H1 (cell line): Measurements from ENCODE around the gene CHD6. TPM values are rescaled to one million over a fixed set of nuclear protein-coding genes. Genes with fewer than 3 reads are reported as not detected.

Experiments
- CTCF ChIA-PET: fragments of 300-600 bp; sonication (Branson Sonifier 250); formaldehyde crosslinking; loops from one replicate; lab custom pipeline; 2021; ENCODE audit not compliant: partially characterized antibody; lab: Charles Lee
- POLR2A ChIA-PET: fragments of 300-600 bp; sonication (Branson Sonifier 250); formaldehyde crosslinking; loops from one replicate; lab custom pipeline; 2021; ENCODE audit warnings: inconsistent platforms; ENCODE audit not compliant: partially characterized antibody; lab: Charles Lee
- DNase-seq, 2 experiments: peaks; one replicate each; pipeline versions ENCODE4 v3.0.0 to v3.0.0-alpha.2; 2010 to 2022; ENCODE audit warnings: low spot score in 2 of 2, low read depth in 1 of 2, mixed read lengths in 1 of 2
- FAIRE-seq: peaks from 2 replicates; lab custom pipeline; 2011; peaks lifted over from hg19 to GRCh38; lab: Jason Lieb, UNC
- H2AFZ ChIP-seq: 2 replicates; pipeline ENCODE4 v1.8.1; 2012; ENCODE audit warnings: low read length, inconsistent platforms
- H2AK5ac ChIP-seq: 2 replicates; pipeline ENCODE4 v1.6.1; 2013; ENCODE audit warnings: low read depth, low read length
- H2BK120ac ChIP-seq: replicated peaks from 2 replicates; pipeline ENCODE3; 2013; ENCODE audit warnings: low read depth, low read length, inconsistent platforms
- H2BK12ac ChIP-seq: 2 replicates; pipeline ENCODE4 v1.6.1; 2013; ENCODE audit warnings: low read depth, low read length
- H2BK15ac ChIP-seq: 2 replicates; pipeline ENCODE4 v1.6.1; 2013; ENCODE audit warnings: low read length
- H2BK20ac ChIP-seq: 2 replicates; pipeline ENCODE4 v1.6.1; 2013; ENCODE audit warnings: low read length
- H2BK5ac ChIP-seq: 2 replicates; pipeline ENCODE4 v1.6.1; 2013; ENCODE audit warnings: low read depth, low read length
- H3K14ac ChIP-seq: 2 replicates; pipeline ENCODE4 v1.6.1; 2013; ENCODE audit warnings: inconsistent platforms; ENCODE audit not compliant: insufficient read length
- H3K18ac ChIP-seq: 2 replicates; pipeline ENCODE4 v1.6.1; 2013; ENCODE audit warnings: low read length; ENCODE audit errors: extremely low read depth
- H3K23ac ChIP-seq: 2 replicates; pipeline ENCODE4 v1.6.1; 2013; ENCODE audit warnings: inconsistent platforms; ENCODE audit not compliant: insufficient read length
- H3K23me2 ChIP-seq: 2 replicates; pipeline ENCODE4 v1.6.1; 2013; ENCODE audit warnings: low read depth, low read length
- H3K27ac ChIP-seq: 2 replicates; pipeline ENCODE4 v1.6.1; 2011; ENCODE audit warnings: low read depth, low read length, inconsistent platforms
- H3K27me3 ChIP-seq, 4 experiments: replicated peaks in 1 of 4; 1 replicate in 1 of 4; 2 replicates in 3 of 4; pipeline versions ENCODE4 v1.6.1 to v1.8.1; 2011 to 2013; ENCODE audit warnings: low read length in 3 of 4, mild to moderate bottlenecking in 3 of 4, inconsistent platforms in 2 of 4, mixed read lengths in 2 of 4, moderate library complexity in 1 of 4; ENCODE audit not compliant: control insufficient read depth in 3 of 4, insufficient read depth in 3 of 4; ENCODE audit errors: extremely low read depth in 1 of 4
- H3K36me3 ChIP-seq, 4 experiments: 2 replicates each; pipeline versions ENCODE4 v1.6.1 to v1.8.1; 2011 to 2013; ENCODE audit warnings: mild to moderate bottlenecking in 4 of 4, low read length in 3 of 4, moderate library complexity in 2 of 4, control low read depth in 1 of 4, inconsistent platforms in 1 of 4; ENCODE audit not compliant: insufficient read depth in 4 of 4, control insufficient read depth in 2 of 4
- H3K4ac ChIP-seq: replicated peaks from 2 replicates; pipeline ENCODE3; 2013; ENCODE audit warnings: low read length, low read depth, mixed read lengths, inconsistent platforms; ENCODE audit not compliant: insufficient read length
- H3K4me1 ChIP-seq, 4 experiments: replicated peaks in 1 of 4; 1 replicate in 1 of 4; 2 replicates in 3 of 4; pipeline versions ENCODE4 v1.6.1 to v1.8.1; 2011 to 2013; ENCODE audit warnings: low read length in 3 of 4, inconsistent platforms in 2 of 4, mixed read lengths in 1 of 4; ENCODE audit not compliant: insufficient read depth in 4 of 4, control insufficient read depth in 3 of 4
- H3K4me2 ChIP-seq, 2 experiments: 2 replicates each; pipeline versions ENCODE4 v1.6.1 to v1.8.1; 2011 to 2013; ENCODE audit warnings: low read depth in 2 of 2, low read length in 2 of 2, control low read depth in 1 of 2, inconsistent platforms in 1 of 2, mild to moderate bottlenecking in 1 of 2; ENCODE audit not compliant: insufficient read depth in 1 of 2
- H3K4me3 ChIP-seq, 4 experiments: fragments of 200-600, 300-600 bp in 1 of 4; sonication (generic), shearing (Covaris generic), sonication (Bioruptor Twin) in 1 of 4; 2 replicates each; pipeline versions ENCODE4 v1.5.1 to v1.8.1; 2011 to 2016; ENCODE audit warnings: low read length in 4 of 4, low read depth in 3 of 4, control low read depth in 2 of 4, inconsistent platforms in 2 of 4, mild to moderate bottlenecking in 2 of 4, mixed read lengths in 1 of 4, moderate library complexity in 1 of 4; ENCODE audit not compliant: insufficient read depth in 2 of 4; ENCODE audit errors: extremely low read depth in 1 of 4
- H3K56ac ChIP-seq: replicated peaks from 2 replicates; pipeline ENCODE3; 2013; ENCODE audit warnings: low read depth, mild to moderate bottlenecking, mixed read lengths, low read length, inconsistent platforms; ENCODE audit not compliant: insufficient read length
- H3K79me1 ChIP-seq: 2 replicates; pipeline ENCODE4 v1.6.1; 2013; ENCODE audit warnings: low read depth, low read length, control low read depth
- H3K79me2 ChIP-seq, 2 experiments: 2 replicates each; pipeline versions ENCODE4 v1.6.1 to v1.8.1; 2012 to 2013; ENCODE audit warnings: low read length in 2 of 2, mild to moderate bottlenecking in 2 of 2, inconsistent platforms in 1 of 2; ENCODE audit not compliant: insufficient read depth in 2 of 2, control insufficient read depth in 1 of 2
- H3K9ac ChIP-seq, 4 experiments: replicated peaks in 1 of 4; 1 replicate in 1 of 4; 2 replicates in 3 of 4; pipeline versions ENCODE4 v1.6.1 to v1.8.1; 2011 to 2013; ENCODE audit warnings: low read depth in 3 of 4, low read length in 3 of 4, control low read depth in 2 of 4, mild to moderate bottlenecking in 2 of 4, moderate library complexity in 2 of 4, inconsistent platforms in 1 of 4; ENCODE audit errors: extremely low read depth in 1 of 4
- H3K9me3 ChIP-seq, 2 experiments: 2 replicates each; pipeline versions ENCODE4 v1.6.1 to v1.8.1; 2012 to 2013; ENCODE audit warnings: mild to moderate bottlenecking in 2 of 2, moderate library complexity in 2 of 2, control low read depth in 1 of 2, inconsistent platforms in 1 of 2, low read depth in 1 of 2, low read length in 1 of 2, mixed read lengths in 1 of 2; ENCODE audit not compliant: insufficient read depth in 2 of 2
- H4K20me1 ChIP-seq, 2 experiments: replicated peaks in 1 of 2; 2 replicates each; pipeline versions ENCODE3 to v1.8.1; 2011 to 2013; ENCODE audit warnings: inconsistent platforms in 2 of 2, low read length in 2 of 2, mild to moderate bottlenecking in 1 of 2; ENCODE audit not compliant: insufficient read depth in 2 of 2, control insufficient read depth in 1 of 2
- H4K5ac ChIP-seq: 2 replicates; pipeline ENCODE4 v1.6.1; 2013; ENCODE audit warnings: low read length, low read depth, mixed read lengths, inconsistent platforms; ENCODE audit not compliant: insufficient read length
- H4K8ac ChIP-seq: 2 replicates; pipeline ENCODE4 v1.8.0; 2013; ENCODE audit warnings: mild to moderate bottlenecking, moderate library complexity, low read length, inconsistent platforms; ENCODE audit not compliant: insufficient read depth; ENCODE audit errors: extremely low read depth
- H4K91ac ChIP-seq: replicated peaks from 2 replicates; pipeline ENCODE3; 2013; ENCODE audit warnings: low read length, mixed read lengths, inconsistent platforms; ENCODE audit not compliant: insufficient read length
- BRCA1 ChIP-seq: IDR thresholded peaks from 2 replicates; pipeline ENCODE4 v1.6.1; 2012; ENCODE audit warnings: low read depth, low read length, improper control_type of control experiment
- CEBPB ChIP-seq: IDR thresholded peaks from 2 replicates; pipeline ENCODE4 v1.6.1; 2012; ENCODE audit warnings: low read depth, low read length
- CHD1 ChIP-seq: IDR thresholded peaks from 2 replicates; pipeline ENCODE4 v1.6.1; 2012; ENCODE audit warnings: low read depth, low read length, improper control_type of control experiment
- EP300 ChIP-seq, 2 experiments: IDR thresholded peaks; 1 replicate in 1 of 2; 2 replicates in 1 of 2; pipeline ENCODE4 v1.6.1; 2011 to 2012; ENCODE audit warnings: low read depth in 2 of 2, low read length in 2 of 2, mild to moderate bottlenecking in 2 of 2, borderline replicate concordance in 1 of 2, inconsistent platforms in 1 of 2, moderate library complexity in 1 of 2
- HDAC6 ChIP-seq: IDR thresholded peaks from one replicate; pipeline ENCODE4 v1.7.1; 2012; ENCODE audit warnings: low read depth, mild to moderate bottlenecking, inconsistent platforms, low read length, moderate library complexity
- JUND ChIP-seq: IDR thresholded peaks from 2 replicates; pipeline ENCODE4 v1.6.1; 2011; ENCODE audit warnings: mild to moderate bottlenecking, improper control_type of control experiment, low read length
- KDM5A ChIP-seq: fragments of 200-600 bp; IDR thresholded peaks from 2 replicates; pipeline ENCODE4 v1.7.1; 2012; ENCODE audit warnings: mild to moderate bottlenecking, low read length, inconsistent platforms, mixed read lengths
- PHF8 ChIP-seq: fragments of 200-600 bp; sonication (generic); conservative IDR thresholded peaks from 2 replicates; pipeline ENCODE4 v1.7.1; 2012; ENCODE audit warnings: low read depth, mild to moderate bottlenecking, inconsistent platforms, low read length, moderate library complexity
- RAD21 ChIP-seq, 2 experiments: IDR thresholded peaks in 1 of 2; conservative IDR thresholded peaks in 1 of 2; 2 replicates each; pipeline ENCODE4 v1.6.1; 2011; ENCODE audit warnings: low read depth in 2 of 2, low read length in 2 of 2, improper control_type of control experiment in 1 of 2, inconsistent platforms in 1 of 2, mild to moderate bottlenecking in 1 of 2, moderate library complexity in 1 of 2
- RBBP5 ChIP-seq: IDR thresholded peaks from 2 replicates; pipeline ENCODE4 v1.7.1; 2012; ENCODE audit warnings: low read depth, mild to moderate bottlenecking, inconsistent platforms, low read length, moderate library complexity, borderline replicate concordance
- RFX5 ChIP-seq: IDR thresholded peaks from 2 replicates; pipeline ENCODE4 v1.6.1; 2011; ENCODE audit warnings: low read depth, low read length, improper control_type of control experiment, borderline replicate concordance
- YY1 ChIP-seq: IDR thresholded peaks from 2 replicates; pipeline ENCODE4 v1.6.1; 2011; ENCODE audit warnings: low read depth, mild to moderate bottlenecking, low read length
- WGBS, 2 experiments: shearing (Covaris generic) in 1 of 2; methylation state at CpG; one replicate each; pipeline versions ENCODE4 v1.1.6 to v1.1.7; 2013 to 2015; ENCODE audit warnings: low lambda C conversion rate in 2 of 2, mixed read lengths in 2 of 2, inconsistent platforms in 1 of 2, low coverage in 1 of 2, missing lambda C conversion rate in 1 of 2; ENCODE audit not compliant: insufficient replicate concordance in 2 of 2, insufficient coverage in 1 of 2, insufficient read length in 1 of 2; ENCODE audit errors: extremely low coverage in 1 of 2, missing lambda C conversion rate in 1 of 2; 5-methylcytosine and 5-hydroxymethylcytosine counted together
- polyA plus RNA-seq, 7 experiments: library from polyadenylated mRNA; depleted of rRNA in 3 of 7; stranded (reverse) in 5 of 7; unstranded in 2 of 7; fragments of >200 nt in 5 of 7; fragments of 200-250 nt in 2 of 7; gene quantifications; 1 replicate in 5 of 7; 2 replicates in 1 of 7; 4 replicates in 1 of 7; pipeline versions ENCODE4 v1.2.1 to v1.2.3, GENCODE V29; 2011 to 2013; ENCODE audit warnings: missing spikeins in 2 of 7, mixed read lengths in 2 of 7
- total RNA-seq: library from RNA; stranded (reverse); fragmentation: NEBNext Ultra II Directional; extraction: Animal tissue kit (Norgen Biotek cat#: 25700); gene quantifications from 2 replicates; pipeline ENCODE4 v1.2.1, GENCODE V29; 2021

The CHD6 gene
- total and polyA plus RNA-seq, 2 of the 8 experiments (the other 6 are each of a cell fraction or from before 2014, with no cell fraction given) = 11.1 to 62.9 TPM

DNA sequence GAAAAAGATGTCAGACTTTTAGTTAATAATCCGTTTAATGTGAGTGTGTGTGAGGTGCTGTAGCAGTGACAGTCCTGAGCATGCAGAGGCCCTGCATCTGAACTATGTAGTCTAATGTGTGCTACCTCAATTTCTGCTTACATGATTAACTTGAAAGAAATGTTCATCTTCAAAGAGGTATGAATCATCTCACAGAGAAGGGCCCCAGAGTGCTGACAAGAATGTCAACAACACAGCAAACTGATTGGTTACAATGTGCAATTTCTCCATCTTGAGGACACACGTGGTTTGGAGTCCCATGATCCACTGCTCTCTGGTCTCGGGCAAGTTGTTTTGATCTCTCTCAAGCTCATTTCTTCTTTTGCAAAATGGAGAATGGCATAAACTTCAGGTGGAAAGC lies 189.9 kb downstream of the CHD6 start:
- Histone ChIP-seq H3K23me2 (no peaks in the 10 kb centered on the region), H3K9ac (no peak overlapping the region), H3K27me3 (no peaks in the 10 kb centered on the region), H3K4me1 (no peaks in the 10 kb centered on the region), H2BK15ac (no peak overlapping the region), H3K56ac (no peak overlapping the region), H2BK20ac (no peak overlapping the region), H2BK12ac (no peak overlapping the region), H3K4ac (no peak overlapping the region), H2AK5ac (no peak overlapping the region), H3K4me3 (no peak overlapping the region), H2BK120ac (no peak overlapping the region), H3K4me2 (no peak overlapping the region), H2AFZ (no peak overlapping the region), H4K5ac (no peak overlapping the region), H3K27ac (no peak overlapping the region), H4K20me1 (no peaks in the 10 kb centered on the region), H3K36me3 (peaks cover 10 to 49% (median 34%) of the 10 kb centered on the region in 4 experiments), H3K14ac (no peak overlapping the region), H2BK5ac (no peak overlapping the region), H4K8ac (no peak overlapping the region), H3K79me2 (no peaks in the 10 kb centered on the region), H4K91ac (no peak overlapping the region), H3K79me1 (no peaks in the 10 kb centered on the region), H3K9me3 (no peaks in the 10 kb centered on the region), H3K23ac (no peak overlapping the region), H3K18ac (no peak overlapping the region)
- DNase-seq (no peak), FAIRE-seq (no peak)
- CTCF ChIA-PET = interaction anchor here (1.2 to 2.5 kb wide), 4 partner anchors 15 to 294 kb away, joined by 3 to 10 read pairs (median 4); partner anchors contain the start of gene LPIN3
- POLR2A ChIA-PET = no interaction called here
- TF ChIP-seq HDAC6 (no peak), PHF8 (no peak), KDM5A (no peak), CHD1 (no peak), CEBPB (no peak), RFX5 (no peak), JUND (no peak), RBBP5 (no peak), EP300 (IDR thresholded peaks at IDR 0.05; ENCODE audit: borderline replicate concordance in 1 of 2, low read depth in 2 of 2, low read length in 2 of 2) (no peak), BRCA1 (no peak), YY1 (no peak), RAD21 (IDR thresholded peaks at IDR 0.05 in 1 of 2, conservative IDR thresholded peaks at IDR 0.05 in 1 of 2; ENCODE audit: low read depth in 2 of 2, low read length in 2 of 2) (no peak)
- 93% methylated on average over 3 of the region's 3 CpGs; no CpG with 5 or more reads in 1 of the 2 experiments for WGBS, 2 experiments
